Measurements from ENCODE around the gene TEAD3.

Gene TEAD3

GRCh38 chr6:35489066-35489465 lies 7.8 kb downstream of the TEAD3 start:
- in situ Hi-C loops (cut with MboI; ENCODE audit: low pct_unique_long_range_greater_than_20kb, low sequenced_read_pairs, unreplicated experiment) = no loop called here
- no peak for DNase-seq (ENCODE audit: low spot score)
- TF ChIP-seq CTCF (IDR thresholded peaks at IDR 0.05; ENCODE audit: extremely low read depth, insufficient read depth, missing control alignments) = no peak

GRCh38 chr6:35488517-35488862 lies 8.4 kb downstream of the TEAD3 start:
- no peak for DNase-seq (ENCODE audit: low spot score)
- in situ Hi-C loops (cut with MboI; ENCODE audit: low pct_unique_long_range_greater_than_20kb, low sequenced_read_pairs, unreplicated experiment) = no loop called here
- TF ChIP-seq CTCF (IDR thresholded peaks at IDR 0.05; ENCODE audit: extremely low read depth, insufficient read depth, missing control alignments) = no peak

GRCh38 chr6:35487658-35488516 lies 9.0 kb downstream of the TEAD3 start:
- DNase-seq (ENCODE audit: low spot score) = no peak

GRCh38 chr6:35486005-35486925 lies 10.6 kb downstream of the TEAD3 start:
- TF ChIP-seq CTCF (IDR thresholded peaks at IDR 0.05; ENCODE audit: extremely low read depth, insufficient read depth, missing control alignments) = no peak
- DNase-seq (ENCODE audit: low spot score) = no peak
- in situ Hi-C loops (cut with MboI; ENCODE audit: low pct_unique_long_range_greater_than_20kb, low sequenced_read_pairs, unreplicated experiment) = no loop called here

More at GRCh38 chr6:35487658-35488516, 9.0 kb downstream of the TEAD3 start:
- TF ChIP-seq CTCF (IDR thresholded peaks at IDR 0.05; ENCODE audit: extremely low read depth, insufficient read depth, missing control alignments) = no peak
- in situ Hi-C loops (cut with MboI; ENCODE audit: low pct_unique_long_range_greater_than_20kb, low sequenced_read_pairs, unreplicated experiment) = no loop called here

- in situ Hi-C loops (cut with MboI; ENCODE audit: low pct_unique_long_range_greater_than_20kb, low sequenced_read_pairs, unreplicated experiment) = no loop called here
- TF ChIP-seq CTCF (IDR thresholded peaks at IDR 0.05; ENCODE audit: extremely low read depth, insufficient read depth, missing control alignments) = no peak
- no peak for DNase-seq (ENCODE audit: low spot score)
Measured at GRCh38 chr6:35485402-35485877, 11.4 kb downstream of the TEAD3 start.

- DNase-seq (ENCODE audit: low spot score) = no peak
- TF ChIP-seq CTCF (IDR thresholded peaks at IDR 0.05; ENCODE audit: extremely low read depth, insufficient read depth, missing control alignments) = no peak
- in situ Hi-C loops (cut with MboI; ENCODE audit: low pct_unique_long_range_greater_than_20kb, low sequenced_read_pairs, unreplicated experiment) = no loop called here
Measured at GRCh38 chr6:35484921-35485392, 11.9 kb downstream of the TEAD3 start.

Measured in GM13977 (cell line).